AG10803 (cell line): Measurements from ENCODE around the gene ATP6V0A1.
A peak's percentile ranks its signal among the peaks of the same experiment; 100 is the strongest.
"Not testable (repeated sequence)": the region's sequence is repeated elsewhere in the genome, so short reads cannot be mapped to it uniquely, and the experiment has no call there.

Experiments
- DNase-seq: peaks from one replicate; pipeline ENCODE4 v3.0.0; 2010; ENCODE audit warnings: low read depth
- H3K4me3 ChIP-seq: 2 replicates; pipeline ENCODE4 v1.5.1; 2011; ENCODE audit warnings: mild to moderate bottlenecking, low read length, control low read depth
- CTCF ChIP-seq: conservative IDR thresholded peaks from 2 replicates; pipeline ENCODE4 v1.5.1; 2011; ENCODE audit warnings: mild to moderate bottlenecking, low read length, control low read depth, inconsistent platforms

The ATP6V0A1 gene

DNA sequence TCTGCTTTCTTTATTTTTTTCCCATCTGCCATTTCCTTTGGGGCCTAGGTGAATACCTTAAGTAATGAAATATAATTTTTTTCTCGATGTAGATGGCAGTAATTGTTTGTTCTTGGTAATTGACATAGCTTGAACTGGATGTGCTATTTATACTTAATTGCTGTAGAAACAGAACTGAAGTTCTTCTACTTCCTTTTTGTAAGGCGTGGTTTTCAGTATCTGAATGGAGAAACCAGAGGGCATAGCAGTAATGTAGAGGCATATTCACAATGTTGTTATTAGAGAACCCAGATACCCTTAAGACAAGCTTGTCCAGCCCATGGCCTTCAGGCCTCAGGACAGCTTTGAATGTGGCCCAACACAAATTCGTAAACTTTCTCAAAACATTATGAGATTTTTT is 16.4 kb downstream of the ATP6V0A1 start:
- no peak for TF ChIP-seq CTCF
- no peak for DNase-seq
- no peak overlapping the region for H3K4me3 ChIP-seq

DNA sequence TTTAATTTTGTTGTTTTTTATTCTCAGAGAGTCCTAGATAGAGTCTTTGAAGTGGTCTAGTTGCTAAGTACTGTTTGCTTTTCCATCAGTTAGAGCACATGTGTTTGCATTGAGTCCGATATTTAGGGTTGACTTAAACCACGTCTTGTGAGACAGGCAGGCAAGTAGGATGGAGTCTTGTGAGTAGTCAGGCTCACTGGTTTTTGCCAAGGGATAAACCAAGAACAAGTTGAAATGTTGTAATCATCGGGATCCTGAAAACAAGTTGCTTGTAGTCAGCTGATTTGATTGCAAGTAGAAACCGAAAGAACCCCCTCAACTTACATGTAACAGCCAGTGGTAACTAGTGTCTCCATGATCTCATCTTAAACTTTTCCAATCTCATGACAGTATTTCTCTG is 17.2 kb downstream of the ATP6V0A1 start:
- H3K4me3 ChIP-seq = no peak overlapping the region
- DNase-seq = peak; percentile 11
- TF ChIP-seq CTCF = no peak

DNA sequence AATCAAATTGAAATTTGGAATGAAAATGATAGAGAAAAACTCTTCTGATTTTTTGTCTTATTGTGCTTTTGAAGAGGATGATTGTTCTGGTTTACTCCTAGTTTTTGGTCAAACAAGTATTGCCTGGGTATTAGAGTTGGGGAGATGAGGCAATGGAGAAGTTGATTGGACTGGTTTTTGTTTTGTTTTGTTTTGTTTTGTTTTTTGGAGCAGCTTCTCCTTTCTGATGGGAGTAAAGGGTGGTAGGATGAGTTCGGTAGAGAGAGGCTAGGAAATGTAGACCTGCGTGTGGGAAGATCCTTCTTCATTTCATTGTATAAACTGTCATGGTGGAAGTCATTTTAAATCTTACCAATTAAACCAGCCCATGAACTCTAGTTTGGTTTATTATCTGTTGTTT is 17.7 kb downstream of the ATP6V0A1 start:
- DNase-seq = no peak
- no peak overlapping the region for H3K4me3 ChIP-seq
- TF ChIP-seq CTCF = no peak

GRCh38 chr17:42477173-42477572 is 18.5 kb downstream of the ATP6V0A1 start:
- TF ChIP-seq CTCF = no peak
- no peak overlapping the region for H3K4me3 ChIP-seq
- DNase-seq = no peak

DNA sequence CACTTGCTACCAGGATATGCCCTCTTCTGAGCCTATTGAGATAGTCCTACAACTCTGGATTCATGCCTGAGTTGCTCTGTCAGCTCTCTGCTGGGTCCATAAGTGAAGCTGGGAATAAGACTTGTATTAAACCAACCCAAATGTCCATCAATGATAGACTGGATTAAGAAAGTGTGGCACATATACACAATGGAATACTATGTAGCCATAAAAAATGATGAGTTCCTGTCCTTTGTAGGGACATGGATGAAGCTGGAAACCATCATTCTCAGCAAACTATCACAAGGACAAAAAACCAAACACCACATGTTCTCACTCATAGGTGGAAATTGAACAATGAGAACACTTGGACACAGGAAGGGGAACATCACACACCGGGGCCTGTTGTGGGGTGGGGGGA is 19.1 kb downstream of the ATP6V0A1 start:
- not testable (repeated sequence) for DNase-seq

GRCh38 chr17:42484304-42484703 is 25.6 kb downstream of the ATP6V0A1 start:
- DNase-seq = no peak
- TF ChIP-seq CTCF = no peak
- H3K4me3 ChIP-seq = no peak overlapping the region

More for the DNA sequence above, 19.1 kb downstream of the ATP6V0A1 start:
- H3K4me3 ChIP-seq = not testable (repeated sequence)

DNA sequence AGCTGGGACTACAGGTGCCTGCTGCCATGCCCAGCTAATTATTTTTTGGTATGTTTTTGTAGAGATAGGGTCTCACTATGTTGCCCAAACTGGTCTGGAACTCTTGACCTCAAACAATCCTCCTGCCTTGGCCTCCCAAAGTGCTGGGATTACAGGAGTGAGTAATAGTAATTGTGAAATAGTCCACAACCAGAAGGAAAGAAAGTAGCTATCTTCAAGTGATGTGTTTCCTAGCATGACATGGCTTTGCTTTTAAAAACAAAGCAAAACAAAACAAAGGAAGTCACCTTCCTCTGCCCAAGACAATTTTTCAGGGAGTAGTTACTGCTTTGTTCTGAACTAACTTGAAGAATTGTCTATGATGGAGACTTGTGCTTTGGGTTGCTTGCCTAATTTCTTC is 27.0 kb downstream of the ATP6V0A1 start:
- TF ChIP-seq CTCF = no peak
- H3K4me3 ChIP-seq = no peak overlapping the region

DNA sequence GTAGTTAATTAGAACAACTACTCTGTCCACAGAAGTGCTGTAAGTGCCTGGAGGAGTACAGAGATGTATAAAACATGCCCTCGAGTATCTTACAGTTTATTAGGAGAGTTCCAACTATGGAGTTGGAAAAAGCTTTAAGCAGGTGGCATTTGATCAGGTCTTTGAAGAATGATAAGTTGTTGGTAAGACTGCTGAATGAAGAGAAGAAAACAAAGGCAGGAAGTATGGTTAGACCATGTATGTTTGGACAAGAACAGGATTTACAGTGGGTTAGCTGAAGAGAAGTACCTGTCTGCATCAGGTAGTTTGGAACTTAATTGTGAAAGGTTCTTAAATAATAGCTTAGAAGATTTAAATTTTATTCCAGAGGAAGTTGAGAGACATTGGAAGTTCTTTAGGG is 29.4 kb downstream of the ATP6V0A1 start:
- no peak for TF ChIP-seq CTCF
- no peak for DNase-seq
- H3K4me3 ChIP-seq = no peak overlapping the region

More for the DNA sequence above, 27.0 kb downstream of the ATP6V0A1 start:
- DNase-seq = peak; percentile 17
